Tibial nerve (tissue), 4 donors: ENCODE results near the gene PELI2. TPM values are rescaled to one million over a fixed set of nuclear protein-coding genes. Genes with fewer than 3 reads are reported as not detected.

Source experiments
- DNase-seq, 2 donors: peaks; one replicate each; pipeline ENCODE4 v3.0.0-alpha.2; 2019; ENCODE audit warnings: low spot score in 2 of 2
- H3K27ac ChIP-seq, 4 donors: fragments of 200-600 bp; sonication (generic) in 3 of 4; one replicate each; pipeline ENCODE4 v1.5.1; 2017 to 2019; ENCODE audit warnings: mild to moderate bottlenecking in 1 of 4
- H3K27me3 ChIP-seq, 2 donors: fragments of 200-600 bp; sonication (generic) in 1 of 2; one replicate each; pipeline versions ENCODE4 v1.5.1 to v1.6.0; 2017 to 2019
- H3K36me3 ChIP-seq, 3 donors: fragments of 200-600 bp; sonication (generic); one replicate each; pipeline ENCODE4 v1.5.1; 2018 to 2019
- H3K4me1 ChIP-seq, 4 donors: fragments of 200-600 bp; sonication (generic) in 3 of 4; one replicate each; pipeline ENCODE4 v1.5.1; 2017 to 2019
- H3K4me3 ChIP-seq, 4 donors: fragments of 200-600 bp; sonication (generic) in 3 of 4; one replicate each; pipeline ENCODE4 v1.5.1; 2017 to 2019; ENCODE audit warnings: mild to moderate bottlenecking in 1 of 4, moderate library complexity in 1 of 4
- H3K9me3 ChIP-seq, 4 donors: fragments of 200-600 bp; sonication (generic) in 3 of 4; one replicate each; pipeline ENCODE4 v1.5.1; 2017 to 2019
- CTCF ChIP-seq, 5 experiments: fragments of 200-600 bp in 3 of 5; fragments of 450-650 bp in 2 of 5; sonication (generic) in 3 of 5; IDR thresholded peaks; one replicate each; pipeline ENCODE4 v1.5.1; 2016 to 2019; ENCODE audit warnings: antibody characterized with exemption in 5 of 5, mild to moderate bottlenecking in 3 of 5, moderate library complexity in 2 of 5
- EP300 ChIP-seq, 2 donors: sonication (generic); formaldehyde crosslinking; IDR thresholded peaks; one replicate each; pipeline ENCODE4 v1.6.1; 2017; ENCODE audit warnings: antibody characterized with exemption in 2 of 2, mild to moderate bottlenecking in 1 of 2
- POLR2A ChIP-seq, 2 donors: fragments of 450-650 bp; IDR thresholded peaks; one replicate each; pipeline ENCODE4 v1.6.1; 2017; ENCODE audit warnings: antibody characterized with exemption in 2 of 2, mild to moderate bottlenecking in 2 of 2, moderate library complexity in 2 of 2
- WGBS, 2 donors: methylation state at CpG; one replicate each; pipeline ENCODE4 v1.1.5; 2018; 5-methylcytosine and 5-hydroxymethylcytosine counted together
- total RNA-seq, 4 donors: library from RNA; depleted of rRNA; stranded (reverse); fragments of >200 nt; gene quantifications; one replicate each; pipeline ENCODE4 v1.1.0, GENCODE V29; 2016

The PELI2 gene
- total RNA-seq, 4 donors from 2014 or later: 20.1 to 42.3 (median 35.1) TPM

DNA sequence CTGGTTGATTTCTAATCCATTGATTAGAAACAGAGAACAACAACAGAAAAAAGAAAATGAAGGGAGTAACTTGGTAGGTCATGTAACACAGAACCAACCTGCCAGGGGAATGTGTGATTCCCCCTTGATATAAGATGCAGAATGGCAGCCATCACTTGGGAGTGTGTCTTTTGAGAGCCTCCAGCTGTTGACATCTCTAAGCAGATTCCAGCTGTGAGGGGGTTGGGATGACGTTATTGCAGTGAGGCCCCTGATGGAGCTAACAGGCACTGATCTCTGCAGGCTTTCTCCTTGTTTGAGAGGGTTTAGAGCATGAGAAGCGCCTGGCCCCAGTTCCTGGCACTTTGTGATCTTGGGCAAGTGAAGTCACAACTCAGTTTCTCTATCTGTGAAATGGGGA is 124.9 kb downstream of the PELI2 start:
- no peak for DNase-seq
- TF ChIP-seq EP300 (IDR thresholded peaks at IDR 0.05) (no peak), POLR2A (IDR thresholded peaks at IDR 0.05) (no peak), CTCF (IDR thresholded peaks at IDR 0.05) (no peak)
- H3K4me3 ChIP-seq: no peak overlapping the region
- H3K36me3 ChIP-seq: no peaks in the 10 kb centered on the region
- no peaks in the 10 kb centered on the region for H3K27me3 ChIP-seq
- peaks cover 0 to 12% (median 0%) of the 10 kb centered on the region in 4 donors for H3K4me1 ChIP-seq
- 61 to 75% methylated on average over 2 of the region's 2 CpGs for WGBS, 2 donors
- H3K27ac ChIP-seq: no peak overlapping the region
- no peaks in the 10 kb centered on the region for H3K9me3 ChIP-seq

GRCh38 chr14:56244138-56244789 is 126.1 kb downstream of the PELI2 start:
- Histone ChIP-seq H3K9me3 (no peaks in the 10 kb centered on the region), H3K27me3 (no peaks in the 10 kb centered on the region), H3K4me3 (no peak overlapping the region), H3K27ac (peak overlapping the region in 2 of 4 donors; percentile 48 to 49), H3K36me3 (no peaks in the 10 kb centered on the region), H3K4me1 (peaks cover 0 to 12% (median 0%) of the 10 kb centered on the region in 4 donors)
- DNase-seq: no peak
- TF ChIP-seq EP300 (IDR thresholded peaks at IDR 0.05) (no peak), POLR2A (IDR thresholded peaks at IDR 0.05) (no peak), CTCF (IDR thresholded peaks at IDR 0.05) (no peak)
- WGBS, 2 donors: 31 to 39% methylated on average over 5 of the region's 5 CpGs

- H3K27me3 ChIP-seq: no peaks in the 10 kb centered on the region
- no peak overlapping the region for H3K27ac ChIP-seq
- DNase-seq: no peak
- WGBS, 2 donors: 69 to 79% methylated on average over 5 of the region's 5 CpGs
- no peak overlapping the region for H3K4me3 ChIP-seq
- no peaks in the 10 kb centered on the region for H3K36me3 ChIP-seq
- H3K4me1 ChIP-seq: peaks cover 0 to 12% (median 0%) of the 10 kb centered on the region in 4 donors
- TF ChIP-seq POLR2A (IDR thresholded peaks at IDR 0.05): no peak
- no peak for TF ChIP-seq EP300 (IDR thresholded peaks at IDR 0.05)
- peak in 1 of 5 experiments; percentile 7 for TF ChIP-seq CTCF (IDR thresholded peaks at IDR 0.05)
- no peaks in the 10 kb centered on the region for H3K9me3 ChIP-seq
Measured at GRCh38 chr14:56247495-56248200, 129.4 kb downstream of the PELI2 start.

- no peaks in the 10 kb centered on the region for H3K36me3 ChIP-seq
- no peak overlapping the region for H3K27ac ChIP-seq
- TF ChIP-seq EP300 (IDR thresholded peaks at IDR 0.05) (no peak), POLR2A (IDR thresholded peaks at IDR 0.05) (no peak), CTCF (IDR thresholded peaks at IDR 0.05) (no peak)
- no peaks in the 10 kb centered on the region for H3K27me3 ChIP-seq
- peaks cover 0 to 12% (median 0%) of the 10 kb centered on the region in 4 donors for H3K4me1 ChIP-seq
- DNase-seq: no peak
- no peaks in the 10 kb centered on the region for H3K9me3 ChIP-seq
- 82 to 89% methylated on average over 5 of the region's 5 CpGs for WGBS, 2 donors
- no peak overlapping the region for H3K4me3 ChIP-seq
Measured at GRCh38 chr14:56248442-56248841, 130.2 kb downstream of the PELI2 start.

DNA sequence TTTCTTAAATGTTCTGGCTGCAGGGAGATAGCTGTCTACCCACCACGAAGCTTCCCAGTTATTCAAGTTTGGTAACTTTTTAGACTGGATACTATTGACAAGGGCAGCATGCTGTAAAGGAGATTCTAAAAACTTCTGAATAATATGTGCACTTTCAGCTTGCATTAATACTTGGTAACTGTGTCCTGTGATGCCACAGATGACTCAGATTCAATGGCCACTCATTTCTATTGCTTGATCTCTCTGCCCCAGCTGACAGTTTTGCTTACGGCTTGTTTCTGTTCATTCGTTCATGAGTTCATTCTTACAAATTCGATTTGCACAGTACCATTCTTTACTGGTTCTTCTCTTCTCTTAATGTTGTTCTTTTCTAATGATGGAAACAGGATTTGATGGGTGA is 142.8 kb downstream of the PELI2 start:
- Histone ChIP-seq H3K9me3 (peaks cover 0 to 11% (median 1%) of the 10 kb centered on the region in 4 donors), H3K4me3 (no peak overlapping the region), H3K36me3 (no peaks in the 10 kb centered on the region), H3K27me3 (no peaks in the 10 kb centered on the region), H3K27ac (no peak overlapping the region), H3K4me1 (no peaks in the 10 kb centered on the region)
- no peak for TF ChIP-seq EP300 (IDR thresholded peaks at IDR 0.05)
- no peak for TF ChIP-seq CTCF (IDR thresholded peaks at IDR 0.05)
- no peak for TF ChIP-seq POLR2A (IDR thresholded peaks at IDR 0.05)
- no peak for DNase-seq
- WGBS, 2 donors: 69 to 83% methylated on average over 4 of the region's 4 CpGs
